K562 (cell line): ENCODE data around the gene ADD3. TPM values are rescaled to one million over a fixed set of nuclear protein-coding genes. Genes with fewer than 3 reads are reported as not detected.

Experiments
- ATAC-seq: fragments of 200-7000 bp; cut with Tn5 transposase; 3 replicates; pipeline ENCODE4 v1.9.1; 2020; ENCODE audit warnings: moderate library complexity
- BruUV-seq: library from RNA; stranded (reverse); fragments of 400-500 nt; replicated peaks from 2 replicates; lab custom pipeline; 2021; lab: Mats Ljungman, UMichigan
- CTCF ChIA-PET: fragments of 300-600 bp; formaldehyde crosslinking; extraction: SDS; loops from one replicate; lab custom pipeline; 2021; ENCODE audit warnings: low intra/inter-chr PET ratio; lab: Yijun Ruan, JAX
- POLR2A ChIA-PET: fragments of 300-600, 350-650 bp; sonication (Branson Sonifier 250); formaldehyde crosslinking; extraction: SDS; loops from one replicate; lab custom pipeline; 2021; ENCODE audit warnings: antibody characterized with exemption, inconsistent platforms; lab: Yijun Ruan, JAX
- DNase-seq, 4 experiments: peaks; one replicate each; pipeline versions ENCODE4 v3.0.0 to v3.0.0-alpha.2; 2011 to 2018; ENCODE audit warnings: low spot score in 3 of 4, mixed read lengths in 3 of 4; ENCODE audit errors: extremely low read depth in 1 of 4
- FAIRE-seq: peaks from 2 replicates; lab custom pipeline; 2011; peaks lifted over from hg19 to GRCh38; lab: Jason Lieb, UNC
- H2AFZ ChIP-seq: 2 replicates; pipeline ENCODE4 v1.6.0; 2011; ENCODE audit warnings: low read depth, low read length, control low read depth, inconsistent platforms
- H3K27ac ChIP-seq: fragments of 200-600 bp; 3 replicates; pipeline ENCODE4 v1.8.0; 2011; ENCODE audit warnings: low read depth, mild to moderate bottlenecking, control low read depth, inconsistent platforms, low read length, moderate library complexity, mixed read lengths; ENCODE audit errors: extremely low read depth
- H3K27me3 ChIP-seq, 2 experiments: fragments of 300-600 bp in 1 of 2; 2 replicates in 1 of 2; 3 replicates in 1 of 2; pipeline versions ENCODE4 v1.6.0 to v1.8.0; 2011; ENCODE audit warnings: inconsistent platforms in 2 of 2, low read length in 2 of 2, mild to moderate bottlenecking in 1 of 2, mixed read lengths in 1 of 2, moderate library complexity in 1 of 2; ENCODE audit not compliant: control insufficient read depth in 2 of 2, insufficient read depth in 2 of 2
- H3K36me3 ChIP-seq: fragments of 300-600 bp; 3 replicates; pipeline ENCODE4 v1.8.0; 2011; ENCODE audit warnings: mild to moderate bottlenecking, low read length, inconsistent platforms; ENCODE audit not compliant: control insufficient read depth, insufficient read depth
- H3K4me1 ChIP-seq, 2 experiments: fragments of 200-600 bp in 1 of 2; replicated peaks in 1 of 2; 2 replicates in 1 of 2; 3 replicates in 1 of 2; pipeline versions ENCODE4 v1.5.1 to v1.8.0; 2011; ENCODE audit warnings: inconsistent platforms in 2 of 2, low read length in 2 of 2, mild to moderate bottlenecking in 1 of 2, mixed read lengths in 1 of 2, moderate library complexity in 1 of 2; ENCODE audit not compliant: control insufficient read depth in 2 of 2, insufficient read depth in 2 of 2
- H3K4me2 ChIP-seq: 2 replicates; pipeline ENCODE4 v1.6.1; 2011; ENCODE audit warnings: low read length, control low read depth, inconsistent platforms, mixed read lengths; ENCODE audit not compliant: insufficient read depth
- H3K4me3 ChIP-seq: fragments of 200-600 bp; sonication (generic), shearing (Covaris generic); 2 replicates; pipeline ENCODE4 v1.5.1; 2016; ENCODE audit warnings: control low read depth, inconsistent platforms
- H3K79me2 ChIP-seq: fragments of 200-600 bp; 3 replicates; pipeline ENCODE4 v1.8.0; 2011; ENCODE audit warnings: low read length, inconsistent platforms; ENCODE audit not compliant: control insufficient read depth, insufficient read depth
- H3K9ac ChIP-seq, 2 experiments: 2 replicates each; pipeline versions ENCODE4 v1.6.0 to v1.6.1; 2011; ENCODE audit warnings: low read depth in 2 of 2, low read length in 2 of 2, control low read depth in 1 of 2, inconsistent platforms in 1 of 2, mild to moderate bottlenecking in 1 of 2, mixed read lengths in 1 of 2; ENCODE audit not compliant: insufficient read depth in 1 of 2
- H3K9me1 ChIP-seq: one replicate; pipeline ENCODE4 v1.6.0; 2011; ENCODE audit warnings: inconsistent platforms, mild to moderate bottlenecking, low read length, moderate library complexity; ENCODE audit not compliant: control insufficient read depth, insufficient read depth
- H3K9me3 ChIP-seq: replicated peaks from 2 replicates; pipeline ENCODE4 v1.5.1; 2011; ENCODE audit warnings: low read depth, low read length, inconsistent platforms; ENCODE audit not compliant: control insufficient read depth, insufficient read depth
- H4K20me1 ChIP-seq: replicated peaks from 2 replicates; pipeline ENCODE4 v1.6.1; 2011; ENCODE audit warnings: low read length, inconsistent platforms, mixed read lengths; ENCODE audit not compliant: control insufficient read depth, insufficient read depth
- ARNT ChIP-seq, 2 experiments: fragments of 450-650 bp; IDR thresholded peaks; 2 replicates each; pipeline ENCODE4 v1.6.1; 2016; ENCODE audit warnings: mild to moderate bottlenecking in 1 of 2
- ATF7 ChIP-seq: fragments of 450-650 bp; IDR thresholded peaks from 2 replicates; pipeline ENCODE4 v1.7.1; 2014; ENCODE audit warnings: mild to moderate bottlenecking, moderate library complexity
- GATAD2B ChIP-seq: fragments of 450-650 bp; IDR thresholded peaks from 2 replicates; pipeline ENCODE4 v1.6.1; 2017; ENCODE audit warnings: mild to moderate bottlenecking, borderline replicate concordance
- MAFG ChIP-seq: fragments of 450-650 bp; conservative IDR thresholded peaks from 2 replicates; pipeline ENCODE4 v1.6.1; 2016; ENCODE audit warnings: missing genetic modification characterization, missing compliant biosample characterization
- PTRF ChIP-seq: fragments of 450-650 bp; IDR thresholded peaks from 2 replicates; pipeline ENCODE4 v1.6.1; 2016; ENCODE audit warnings: mild to moderate bottlenecking, missing genetic modification characterization, missing compliant biosample characterization
- ZFX ChIP-seq: sonication (generic); formaldehyde crosslinking; IDR thresholded peaks from 2 replicates; pipeline ENCODE4 v1.8.0; 2022; ENCODE audit warnings: mild to moderate bottlenecking, missing genetic modification reagents, moderate library complexity
- WGBS: fragments of 100-300 bp; shearing (Covaris generic); methylation state at CpG from one replicate; pipeline ENCODE4 v1.1.6; 2016; ENCODE audit warnings: low coverage, mixed read lengths; ENCODE audit not compliant: insufficient coverage; ENCODE audit errors: missing lambda C conversion rate; 5-methylcytosine and 5-hydroxymethylcytosine counted together
- in situ Hi-C: fragments of 300-500 bp; cut with MboI; formaldehyde crosslinking; loops from 4 replicates; pipeline ENCODE4 v1.15.0; 2018; ENCODE audit warnings: inconsistent platforms, mixed read lengths
- intact Hi-C: fragments of 100-400 bp; cut with micrococcal nuclease; formaldehyde crosslinking; loops from 2 replicates; pipeline ENCODE4 v1.14.2; 2022
- polyA plus RNA-seq, 8 experiments: library from polyadenylated mRNA; depleted of rRNA in 4 of 8; stranded (reverse) in 5 of 8; unstranded in 3 of 8; fragments of >200 nt; fragmentation: Nextera tagmentation in 2 of 8; fragmentation: Illumina TruSeq in 1 of 8; extraction: Ambion mirVana in 2 of 8; extraction: Trizol in 1 of 8; gene quantifications; 2 replicates each; pipeline versions ENCODE4 v1.2.1 to v1.2.3, GENCODE V29; 2011 to 2014; ENCODE audit warnings: inconsistent platforms in 1 of 8, missing spikeins in 1 of 8
- total RNA-seq, 7 experiments: library from RNA; depleted of rRNA in 6 of 7; stranded (reverse); fragments of >200 nt in 6 of 7; fragmentation: Illumina TruSeq in 2 of 7; extraction: Trizol in 2 of 7; gene quantifications; 2 replicates each; pipeline versions ENCODE4 v1.2.1 to v1.2.3, GENCODE V29; 2011 to 2021; ENCODE audit warnings: low replicate concordance in 1 of 7
- TF ChIP-seq, protein P1 (sequence below), 2 experiments: fragments of 150-350 bp in 1 of 2; IDR thresholded peaks; 2 replicates each; pipeline ENCODE4 v1.6.1; 2012 to 2016; ENCODE audit warnings: low read depth in 2 of 2, low read length in 2 of 2, mild to moderate bottlenecking in 1 of 2, moderate library complexity in 1 of 2
- TF ChIP-seq, protein P2 (sequence below), 3 experiments: fragments of 200-800 bp in 1 of 3; fragments of 250-450 bp in 1 of 3; fragments of 450-650 bp in 1 of 3; sonication (Bioruptor Pico) in 1 of 3; sonication (Bioruptor generic) in 1 of 3; formaldehyde crosslinking in 1 of 3; IDR thresholded peaks; 2 replicates each; pipeline versions ENCODE4 v1.6.1 to v1.8.0; 2016 to 2022; ENCODE audit warnings: mild to moderate bottlenecking in 2 of 3, missing genetic modification characterization in 2 of 3, missing compliant biosample characterization in 1 of 3, moderate library complexity in 1 of 3
- TF ChIP-seq, protein P3 (sequence below): fragments of 450-650 bp; IDR thresholded peaks from 2 replicates; pipeline ENCODE4 v1.6.1; 2017; ENCODE audit warnings: antibody characterized with exemption

ADD3 gene
- total and polyA plus RNA-seq, 9 of the 15 experiments (the other 6 are each of a cell fraction or from before 2014, with no cell fraction given), result 13.2 to 125 (median 31.7) TPM

DNA sequence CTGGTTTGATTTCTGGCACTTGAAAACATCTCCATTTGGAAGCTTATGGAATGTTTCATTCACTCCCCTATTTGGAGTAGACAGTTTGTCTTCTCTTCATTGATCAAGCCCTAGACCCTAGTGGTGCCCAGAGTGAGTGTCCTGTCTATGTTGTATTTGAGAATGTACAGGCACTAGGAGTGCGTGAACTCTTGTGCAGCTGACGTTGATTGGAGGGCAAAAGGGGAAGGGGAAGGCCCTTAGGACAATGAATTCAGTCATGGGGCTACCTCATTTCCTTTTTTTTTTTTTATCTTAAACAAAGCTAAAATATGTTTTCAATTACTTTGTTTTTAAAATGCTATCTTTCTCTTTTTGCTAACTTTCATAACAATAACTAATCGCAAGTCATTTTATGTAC is 66.5 kb downstream of the ADD3 start (continued):
- TF ChIP-seq, protein P1, sequence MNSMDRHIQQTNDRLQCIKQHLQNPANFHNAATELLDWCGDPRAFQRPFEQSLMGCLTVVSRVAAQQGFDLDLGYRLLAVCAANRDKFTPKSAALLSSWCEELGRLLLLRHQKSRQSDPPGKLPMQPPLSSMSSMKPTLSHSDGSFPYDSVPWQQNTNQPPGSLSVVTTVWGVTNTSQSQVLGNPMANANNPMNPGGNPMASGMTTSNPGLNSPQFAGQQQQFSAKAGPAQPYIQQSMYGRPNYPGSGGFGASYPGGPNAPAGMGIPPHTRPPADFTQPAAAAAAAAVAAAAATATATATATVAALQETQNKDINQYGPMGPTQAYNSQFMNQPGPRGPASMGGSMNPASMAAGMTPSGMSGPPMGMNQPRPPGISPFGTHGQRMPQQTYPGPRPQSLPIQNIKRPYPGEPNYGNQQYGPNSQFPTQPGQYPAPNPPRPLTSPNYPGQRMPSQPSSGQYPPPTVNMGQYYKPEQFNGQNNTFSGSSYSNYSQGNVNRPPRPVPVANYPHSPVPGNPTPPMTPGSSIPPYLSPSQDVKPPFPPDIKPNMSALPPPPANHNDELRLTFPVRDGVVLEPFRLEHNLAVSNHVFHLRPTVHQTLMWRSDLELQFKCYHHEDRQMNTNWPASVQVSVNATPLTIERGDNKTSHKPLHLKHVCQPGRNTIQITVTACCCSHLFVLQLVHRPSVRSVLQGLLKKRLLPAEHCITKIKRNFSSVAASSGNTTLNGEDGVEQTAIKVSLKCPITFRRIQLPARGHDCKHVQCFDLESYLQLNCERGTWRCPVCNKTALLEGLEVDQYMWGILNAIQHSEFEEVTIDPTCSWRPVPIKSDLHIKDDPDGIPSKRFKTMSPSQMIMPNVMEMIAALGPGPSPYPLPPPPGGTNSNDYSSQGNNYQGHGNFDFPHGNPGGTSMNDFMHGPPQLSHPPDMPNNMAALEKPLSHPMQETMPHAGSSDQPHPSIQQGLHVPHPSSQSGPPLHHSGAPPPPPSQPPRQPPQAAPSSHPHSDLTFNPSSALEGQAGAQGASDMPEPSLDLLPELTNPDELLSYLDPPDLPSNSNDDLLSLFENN (IDR thresholded peaks at IDR 0.05; ENCODE audit: low read depth in 2 of 2, low read length in 2 of 2), result no peak

DNA sequence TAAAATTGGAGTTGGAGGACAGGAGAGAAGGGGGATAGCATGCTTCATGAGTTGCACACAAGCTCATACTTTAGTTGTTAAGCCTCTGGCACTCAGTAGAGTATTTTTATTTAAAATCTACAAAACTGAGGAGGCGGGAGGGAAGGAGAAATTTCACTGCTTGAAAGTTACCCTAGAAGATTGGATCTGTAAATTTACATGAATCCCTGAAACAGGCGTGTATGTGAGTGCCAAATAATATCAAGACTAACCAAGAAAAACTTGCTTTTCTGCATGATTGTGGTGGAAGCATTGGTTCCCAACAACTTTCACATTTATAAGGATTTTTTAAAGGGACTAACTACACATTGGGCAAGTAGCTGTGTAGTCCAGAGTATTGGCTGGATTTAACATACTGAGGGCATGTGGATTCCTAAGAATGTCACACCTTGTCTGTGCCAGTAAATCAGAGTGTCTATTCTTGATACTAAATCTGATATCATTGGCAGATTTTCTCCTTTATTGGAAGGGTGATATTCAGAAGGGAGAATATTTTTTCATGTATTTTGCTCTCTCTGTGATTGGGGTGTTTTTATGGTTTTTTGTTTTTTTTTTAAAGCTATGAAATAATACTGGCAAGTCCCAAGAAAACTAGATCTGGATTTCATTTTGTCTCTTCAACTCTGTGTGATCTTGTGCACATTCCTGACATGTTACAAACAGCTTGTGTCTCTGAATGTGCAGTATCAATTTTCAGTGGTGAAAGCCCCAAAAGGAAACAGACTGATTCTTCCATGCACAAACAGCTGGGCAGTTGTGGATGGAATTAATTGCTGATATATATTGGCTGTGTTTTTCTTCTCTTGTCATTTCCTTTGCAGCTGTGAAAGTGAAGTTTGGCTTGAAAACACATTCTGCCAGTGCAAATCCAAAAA is 67.2 kb downstream of the ADD3 start:
- DNase-seq (no peak), FAIRE-seq (no peak), ATAC-seq (no peak)
- Histone ChIP-seq H3K27ac (peak overlapping the region; percentile 12; the same call in 1 of the 3 replicates), H3K9ac (no peak overlapping the region), H3K79me2 (peaks cover 77% of the 10 kb centered on the region), H3K4me3 (no peak overlapping the region), H3K4me1 (peaks cover 5 to 52% of the 10 kb centered on the region in 2 experiments; a peak in 4 of 5 replicates), H4K20me1 (no peaks in the 10 kb centered on the region), H2AFZ (no peak overlapping the region), H3K9me1 (no peaks in the 10 kb centered on the region), H3K9me3 (no peaks in the 10 kb centered on the region), H3K27me3 (no peaks in the 10 kb centered on the region), H3K36me3 (no peaks in the 10 kb centered on the region), H3K4me2 (no peak overlapping the region)
- intact Hi-C loops (loop anchor here (5.0 kb wide), 1 partner anchor 68 kb away; the partner anchor contains the start of gene ADD3), in situ Hi-C loops (no loop called here)
- 39% methylated on average over 2 of the region's 2 CpGs for WGBS
- ChIA-PET CTCF (no interaction called here), POLR2A (interaction anchor here (0.8 to 2.5 kb wide), 4 partner anchors 9 to 36 kb away, joined by 3 to 7 read pairs (median 4); no protein-coding TSS in a partner anchor)
- BruUV-seq, result no TSS peak
- TF ChIP-seq ATF7 (no peak), MAFG (no peak), PTRF (no peak), ARNT (IDR thresholded peaks at IDR 0.05) (no peak), GATAD2B (no peak), ZFX (CRISPR knock-in tag) (no peak)
- TF ChIP-seq, protein P2, sequence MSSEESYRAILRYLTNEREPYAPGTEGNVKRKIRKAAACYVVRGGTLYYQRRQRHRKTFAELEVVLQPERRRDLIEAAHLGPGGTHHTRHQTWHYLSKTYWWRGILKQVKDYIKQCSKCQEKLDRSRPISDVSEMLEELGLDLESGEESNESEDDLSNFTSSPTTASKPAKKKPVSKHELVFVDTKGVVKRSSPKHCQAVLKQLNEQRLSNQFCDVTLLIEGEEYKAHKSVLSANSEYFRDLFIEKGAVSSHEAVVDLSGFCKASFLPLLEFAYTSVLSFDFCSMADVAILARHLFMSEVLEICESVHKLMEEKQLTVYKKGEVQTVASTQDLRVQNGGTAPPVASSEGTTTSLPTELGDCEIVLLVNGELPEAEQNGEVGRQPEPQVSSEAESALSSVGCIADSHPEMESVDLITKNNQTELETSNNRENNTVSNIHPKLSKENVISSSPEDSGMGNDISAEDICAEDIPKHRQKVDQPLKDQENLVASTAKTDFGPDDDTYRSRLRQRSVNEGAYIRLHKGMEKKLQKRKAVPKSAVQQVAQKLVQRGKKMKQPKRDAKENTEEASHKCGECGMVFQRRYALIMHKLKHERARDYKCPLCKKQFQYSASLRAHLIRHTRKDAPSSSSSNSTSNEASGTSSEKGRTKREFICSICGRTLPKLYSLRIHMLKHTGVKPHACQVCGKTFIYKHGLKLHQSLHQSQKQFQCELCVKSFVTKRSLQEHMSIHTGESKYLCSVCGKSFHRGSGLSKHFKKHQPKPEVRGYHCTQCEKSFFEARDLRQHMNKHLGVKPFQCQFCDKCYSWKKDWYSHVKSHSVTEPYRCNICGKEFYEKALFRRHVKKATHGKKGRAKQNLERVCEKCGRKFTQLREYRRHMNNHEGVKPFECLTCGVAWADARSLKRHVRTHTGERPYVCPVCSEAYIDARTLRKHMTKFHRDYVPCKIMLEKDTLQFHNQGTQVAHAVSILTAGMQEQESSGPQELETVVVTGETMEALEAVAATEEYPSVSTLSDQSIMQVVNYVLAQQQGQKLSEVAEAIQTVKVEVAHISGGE (CRISPR knock-in tag; IDR thresholded peaks at IDR 0.05), result no peak
- TF ChIP-seq, protein P3, sequence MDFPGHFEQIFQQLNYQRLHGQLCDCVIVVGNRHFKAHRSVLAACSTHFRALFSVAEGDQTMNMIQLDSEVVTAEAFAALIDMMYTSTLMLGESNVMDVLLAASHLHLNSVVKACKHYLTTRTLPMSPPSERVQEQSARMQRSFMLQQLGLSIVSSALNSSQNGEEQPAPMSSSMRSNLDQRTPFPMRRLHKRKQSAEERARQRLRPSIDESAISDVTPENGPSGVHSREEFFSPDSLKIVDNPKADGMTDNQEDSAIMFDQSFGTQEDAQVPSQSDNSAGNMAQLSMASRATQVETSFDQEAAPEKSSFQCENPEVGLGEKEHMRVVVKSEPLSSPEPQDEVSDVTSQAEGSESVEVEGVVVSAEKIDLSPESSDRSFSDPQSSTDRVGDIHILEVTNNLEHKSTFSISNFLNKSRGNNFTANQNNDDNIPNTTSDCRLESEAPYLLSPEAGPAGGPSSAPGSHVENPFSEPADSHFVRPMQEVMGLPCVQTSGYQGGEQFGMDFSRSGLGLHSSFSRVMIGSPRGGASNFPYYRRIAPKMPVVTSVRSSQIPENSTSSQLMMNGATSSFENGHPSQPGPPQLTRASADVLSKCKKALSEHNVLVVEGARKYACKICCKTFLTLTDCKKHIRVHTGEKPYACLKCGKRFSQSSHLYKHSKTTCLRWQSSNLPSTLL, result no peak
